ENCODE data around the gene BCL11A.
A peak's percentile ranks its signal among the peaks of the same experiment; 100 is the strongest.

Gene BCL11A

DNA sequence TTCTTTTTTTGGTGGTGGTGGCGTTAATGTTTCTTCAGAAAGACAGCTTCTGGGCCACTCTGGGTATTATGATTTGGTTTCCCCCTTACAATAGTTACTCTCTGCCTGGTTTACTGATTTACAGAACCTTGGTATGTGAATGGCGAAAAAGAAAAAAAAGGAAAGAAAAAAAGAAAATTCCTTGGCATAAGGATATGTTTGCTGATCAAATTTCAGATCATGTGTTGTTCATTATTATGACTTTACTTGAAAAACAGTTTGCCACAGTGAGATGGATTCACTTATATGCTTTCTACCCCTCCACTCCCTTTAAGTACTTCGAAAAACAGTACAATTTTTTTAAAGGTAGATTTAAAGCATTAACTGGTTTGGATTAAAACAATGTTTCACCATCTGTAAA is 21.0 kb downstream of the BCL11A start:
- peaks cover 100% of the 10 kb centered on the region for H3K4me1 ChIP-seq (ENCODE audit: control insufficient read depth, insufficient read depth, low read length)
- no peak overlapping the region for H3K9ac ChIP-seq (ENCODE audit: low read depth, low read length)
- peak overlapping the region; percentile 51 for H3K27ac ChIP-seq (ENCODE audit: low read depth, low read length)
- H3K36me3 ChIP-seq (ENCODE audit: control insufficient read depth, insufficient read depth, low read length) = peaks cover 19% of the 10 kb centered on the region
- H3K4me3 ChIP-seq (ENCODE audit: low read depth, low read length) = no peak overlapping the region
- no peaks in the 10 kb centered on the region for H3K27me3 ChIP-seq (ENCODE audit: control insufficient read depth, insufficient read depth, low read length)
- H3K9me3 ChIP-seq (ENCODE audit: control insufficient read depth, insufficient read depth, low read length) = no peaks in the 10 kb centered on the region

DNA sequence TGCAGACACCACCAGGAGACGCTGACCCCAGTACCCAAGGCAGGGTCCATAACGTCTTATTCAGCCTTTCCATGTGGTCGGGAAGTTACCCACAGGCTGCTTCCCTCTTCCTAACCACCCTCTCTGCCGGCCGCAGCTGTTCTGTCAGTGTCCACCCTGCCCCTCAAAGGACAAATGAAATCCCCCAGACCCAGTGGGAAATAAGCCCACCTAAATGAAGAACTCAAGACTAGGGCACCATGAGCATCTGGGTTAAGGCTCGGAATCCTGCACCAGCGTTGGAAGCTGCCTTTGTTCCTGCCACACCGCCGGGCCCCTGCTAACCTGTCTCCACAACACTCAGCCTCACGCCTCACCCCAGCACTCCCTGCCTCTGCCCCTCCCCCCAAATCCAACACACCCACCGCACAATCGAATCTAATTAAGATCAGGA is 21.7 kb downstream of the BCL11A start:
- Histone ChIP-seq H3K27ac (ENCODE audit: low read depth, low read length) (peak overlapping the region; percentile 42), H3K36me3 (ENCODE audit: control insufficient read depth, insufficient read depth, low read length) (peaks cover 25% of the 10 kb centered on the region), H3K4me1 (ENCODE audit: control insufficient read depth, insufficient read depth, low read length) (peaks cover 95% of the 10 kb centered on the region), H3K9ac (ENCODE audit: low read depth, low read length) (peak overlapping the region; percentile 34), H3K9me3 (ENCODE audit: control insufficient read depth, insufficient read depth, low read length) (no peaks in the 10 kb centered on the region), H3K27me3 (ENCODE audit: control insufficient read depth, insufficient read depth, low read length) (no peaks in the 10 kb centered on the region), H3K4me3 (ENCODE audit: low read depth, low read length) (peak overlapping the region; percentile 45)

DNA sequence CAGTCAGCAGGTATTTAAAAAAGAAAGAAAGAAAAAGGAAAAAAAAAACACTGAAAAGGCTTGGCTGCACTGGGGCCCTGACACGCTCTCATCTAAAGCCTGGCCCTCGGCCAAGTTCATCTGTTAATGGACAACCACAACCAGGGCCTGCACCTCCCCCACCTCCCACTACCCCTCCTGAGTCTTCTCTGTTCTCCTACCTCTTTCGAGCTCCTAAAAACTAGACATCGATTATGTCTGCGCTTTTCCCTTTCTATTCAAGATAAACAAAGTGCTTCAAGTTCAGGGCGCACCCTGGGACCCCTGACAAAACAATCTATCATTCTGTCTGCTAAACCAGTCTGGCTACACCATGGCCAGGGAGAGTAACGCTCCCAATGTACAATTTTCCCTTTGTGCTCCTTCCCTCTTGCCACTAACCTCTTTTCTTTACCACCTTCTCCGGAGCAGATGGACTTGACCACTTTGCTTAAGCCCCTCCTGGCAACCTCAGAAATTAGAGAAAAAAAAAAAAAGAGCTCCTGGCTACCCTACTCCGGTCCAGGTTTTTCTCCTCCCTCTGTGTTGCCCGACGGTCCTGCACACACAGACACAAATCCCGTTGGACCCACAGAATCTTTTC is 22.7 kb downstream of the BCL11A start:
- H3K27me3 ChIP-seq (ENCODE audit: control insufficient read depth, insufficient read depth, low read length) = no peaks in the 10 kb centered on the region
- no peaks in the 10 kb centered on the region for H3K9me3 ChIP-seq (ENCODE audit: control insufficient read depth, insufficient read depth, low read length)
- H3K9ac ChIP-seq (ENCODE audit: low read depth, low read length) = no peak overlapping the region
- H3K36me3 ChIP-seq (ENCODE audit: control insufficient read depth, insufficient read depth, low read length) = peaks cover 28% of the 10 kb centered on the region
- H3K27ac ChIP-seq (ENCODE audit: low read depth, low read length) = no peak overlapping the region
- peak overlapping the region; percentile 30; the same call in 1 of the 2 replicates for H3K4me3 ChIP-seq (ENCODE audit: low read depth, low read length)
- peaks cover 89% of the 10 kb centered on the region for H3K4me1 ChIP-seq (ENCODE audit: control insufficient read depth, insufficient read depth, low read length)

GRCh38 chr2:60529785-60530627 is 23.4 kb downstream of the BCL11A start:
- H3K4me1 ChIP-seq (ENCODE audit: control insufficient read depth, insufficient read depth, low read length) = peaks cover 89% of the 10 kb centered on the region
- H3K4me3 ChIP-seq (ENCODE audit: low read depth, low read length) = no peak overlapping the region
- H3K9me3 ChIP-seq (ENCODE audit: control insufficient read depth, insufficient read depth, low read length) = no peaks in the 10 kb centered on the region
- no peak overlapping the region for H3K9ac ChIP-seq (ENCODE audit: low read depth, low read length)
- no peaks in the 10 kb centered on the region for H3K27me3 ChIP-seq (ENCODE audit: control insufficient read depth, insufficient read depth, low read length)
- H3K27ac ChIP-seq (ENCODE audit: low read depth, low read length) = no peak overlapping the region
- peaks cover 34% of the 10 kb centered on the region for H3K36me3 ChIP-seq (ENCODE audit: control insufficient read depth, insufficient read depth, low read length)

DNA sequence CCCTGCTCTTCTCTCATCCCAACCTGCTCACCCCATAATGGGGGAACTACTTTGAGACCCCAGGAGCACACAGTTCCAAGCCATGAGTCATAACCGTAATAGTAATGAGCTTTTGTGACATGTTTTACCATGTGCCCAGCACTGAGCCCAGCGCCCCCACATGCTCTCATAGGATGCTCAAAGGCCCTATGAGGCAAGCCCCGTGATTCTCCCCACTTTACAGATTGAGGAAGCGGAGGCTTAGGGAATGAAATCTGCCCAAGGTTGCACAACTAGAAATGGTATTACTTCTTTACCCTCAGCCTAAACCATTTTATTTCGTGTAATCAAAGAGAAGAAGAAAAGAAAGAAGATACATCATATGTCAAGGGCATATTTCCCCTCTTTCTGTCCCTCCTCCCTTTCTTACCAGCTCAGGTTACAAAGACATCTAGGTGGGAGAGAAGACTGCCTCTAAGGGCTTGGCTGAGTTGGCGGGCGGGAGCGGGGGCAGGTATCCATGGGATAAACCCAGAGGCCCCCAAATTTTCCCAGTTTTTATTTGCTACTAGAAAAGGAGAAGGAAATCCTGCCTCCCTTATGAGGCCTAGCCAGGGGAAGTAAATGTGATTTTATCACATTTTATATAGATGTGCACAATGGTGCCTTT is 24.2 kb downstream of the BCL11A start:
- peaks cover 88% of the 10 kb centered on the region for H3K4me1 ChIP-seq (ENCODE audit: control insufficient read depth, insufficient read depth, low read length)
- peaks cover 34% of the 10 kb centered on the region for H3K36me3 ChIP-seq (ENCODE audit: control insufficient read depth, insufficient read depth, low read length)
- H3K27me3 ChIP-seq (ENCODE audit: control insufficient read depth, insufficient read depth, low read length) = no peaks in the 10 kb centered on the region
- no peak overlapping the region for H3K27ac ChIP-seq (ENCODE audit: low read depth, low read length)
- no peak overlapping the region for H3K4me3 ChIP-seq (ENCODE audit: low read depth, low read length)
- no peaks in the 10 kb centered on the region for H3K9me3 ChIP-seq (ENCODE audit: control insufficient read depth, insufficient read depth, low read length)
- H3K9ac ChIP-seq (ENCODE audit: low read depth, low read length) = no peak overlapping the region

- H3K27me3 ChIP-seq (ENCODE audit: control insufficient read depth, insufficient read depth, low read length) = no peaks in the 10 kb centered on the region
- H3K9ac ChIP-seq (ENCODE audit: low read depth, low read length) = no peak overlapping the region
- H3K4me1 ChIP-seq (ENCODE audit: control insufficient read depth, insufficient read depth, low read length) = peaks cover 88% of the 10 kb centered on the region
- H3K9me3 ChIP-seq (ENCODE audit: control insufficient read depth, insufficient read depth, low read length) = no peaks in the 10 kb centered on the region
- no peak overlapping the region for H3K4me3 ChIP-seq (ENCODE audit: low read depth, low read length)
- peaks cover 35% of the 10 kb centered on the region for H3K36me3 ChIP-seq (ENCODE audit: control insufficient read depth, insufficient read depth, low read length)
- no peak overlapping the region for H3K27ac ChIP-seq (ENCODE audit: low read depth, low read length)
These were observed 25.0 kb downstream of the BCL11A start for GRCh38 chr2:60528281-60529020.

DNA sequence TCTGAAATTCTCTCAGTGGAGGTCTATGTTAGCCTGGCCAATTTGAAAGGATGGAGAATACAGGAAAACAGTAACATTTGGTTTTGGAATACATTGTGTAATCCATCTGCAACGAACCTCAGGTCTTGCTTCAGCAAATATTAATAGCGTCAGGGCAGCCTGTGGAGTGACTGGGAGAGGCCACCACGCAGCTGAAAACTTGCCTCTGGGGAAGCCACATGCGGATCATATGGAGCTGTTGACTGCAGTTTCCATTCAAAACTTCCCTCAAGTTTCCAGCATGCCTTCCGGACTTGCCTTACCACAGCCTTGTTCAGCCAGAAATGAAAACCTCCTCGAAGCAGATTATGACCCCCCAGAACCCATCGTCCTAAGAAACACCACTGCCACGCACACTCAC is 25.7 kb downstream of the BCL11A start:
- Histone ChIP-seq H3K27me3 (ENCODE audit: control insufficient read depth, insufficient read depth, low read length) (no peaks in the 10 kb centered on the region), H3K9me3 (ENCODE audit: control insufficient read depth, insufficient read depth, low read length) (no peaks in the 10 kb centered on the region), H3K9ac (ENCODE audit: low read depth, low read length) (no peak overlapping the region), H3K4me3 (ENCODE audit: low read depth, low read length) (no peak overlapping the region), H3K4me1 (ENCODE audit: control insufficient read depth, insufficient read depth, low read length) (peaks cover 82% of the 10 kb centered on the region), H3K27ac (ENCODE audit: low read depth, low read length) (no peak overlapping the region), H3K36me3 (ENCODE audit: control insufficient read depth, insufficient read depth, low read length) (peaks cover 39% of the 10 kb centered on the region)

GRCh38 chr2:60526623-60527022 is 26.8 kb downstream of the BCL11A start:
- H3K27ac ChIP-seq (ENCODE audit: low read depth, low read length) = no peak overlapping the region
- H3K9me3 ChIP-seq (ENCODE audit: control insufficient read depth, insufficient read depth, low read length) = no peaks in the 10 kb centered on the region
- H3K4me1 ChIP-seq (ENCODE audit: control insufficient read depth, insufficient read depth, low read length) = peaks cover 75% of the 10 kb centered on the region
- H3K9ac ChIP-seq (ENCODE audit: low read depth, low read length) = no peak overlapping the region
- no peak overlapping the region for H3K4me3 ChIP-seq (ENCODE audit: low read depth, low read length)
- peaks cover 44% of the 10 kb centered on the region for H3K36me3 ChIP-seq (ENCODE audit: control insufficient read depth, insufficient read depth, low read length)
- no peaks in the 10 kb centered on the region for H3K27me3 ChIP-seq (ENCODE audit: control insufficient read depth, insufficient read depth, low read length)

- peaks cover 75% of the 10 kb centered on the region for H3K4me1 ChIP-seq (ENCODE audit: control insufficient read depth, insufficient read depth, low read length)
- H3K27ac ChIP-seq (ENCODE audit: low read depth, low read length) = no peak overlapping the region
These were observed 27.6 kb downstream of the BCL11A start for GRCh38 chr2:60525899-60526298.

GRCh38 chr2:60524874-60525273 is 28.6 kb downstream of the BCL11A start:
- peaks cover 75% of the 10 kb centered on the region for H3K4me1 ChIP-seq (ENCODE audit: control insufficient read depth, insufficient read depth, low read length)
- H3K36me3 ChIP-seq (ENCODE audit: control insufficient read depth, insufficient read depth, low read length) = peaks cover 44% of the 10 kb centered on the region

More at GRCh38 chr2:60525899-60526298, 27.6 kb downstream of the BCL11A start:
- H3K9me3 ChIP-seq (ENCODE audit: control insufficient read depth, insufficient read depth, low read length) = no peaks in the 10 kb centered on the region
- no peak overlapping the region for H3K4me3 ChIP-seq (ENCODE audit: low read depth, low read length)
- no peak overlapping the region for H3K9ac ChIP-seq (ENCODE audit: low read depth, low read length)
- H3K27me3 ChIP-seq (ENCODE audit: control insufficient read depth, insufficient read depth, low read length) = no peaks in the 10 kb centered on the region
- peaks cover 44% of the 10 kb centered on the region for H3K36me3 ChIP-seq (ENCODE audit: control insufficient read depth, insufficient read depth, low read length)

More at GRCh38 chr2:60524874-60525273, 28.6 kb downstream of the BCL11A start:
- no peaks in the 10 kb centered on the region for H3K9me3 ChIP-seq (ENCODE audit: control insufficient read depth, insufficient read depth, low read length)
- no peak overlapping the region for H3K27ac ChIP-seq (ENCODE audit: low read depth, low read length)
- H3K9ac ChIP-seq (ENCODE audit: low read depth, low read length) = no peak overlapping the region
- H3K4me3 ChIP-seq (ENCODE audit: low read depth, low read length) = no peak overlapping the region
- no peaks in the 10 kb centered on the region for H3K27me3 ChIP-seq (ENCODE audit: control insufficient read depth, insufficient read depth, low read length)

Data from HUES48 (cell line).